Muscle of arm (tissue), 12 donors: Measurements from ENCODE around the gene LAMA3. TPM values are rescaled to one million over a fixed set of nuclear protein-coding genes. Genes with fewer than 3 reads are reported as not detected.
"Not testable (repeated sequence)": the region's sequence is repeated elsewhere in the genome, so short reads cannot be mapped to it uniquely, and the experiment has no call there.

ENCODE experiments used
- DNase-seq: peaks from one replicate; pipeline ENCODE4 v3.0.0-alpha.2; 2013
- polyA plus RNA-seq, 12 donors: library from polyadenylated mRNA; unstranded; fragments of 120-200 nt; gene quantifications; one replicate each; pipeline ENCODE4 v1.2.1, GENCODE V29; 2013; ENCODE audit not compliant: insufficient read length in 12 of 12

The LAMA3 gene
- polyA plus RNA-seq, 12 donors: 2.0 to 42.2 (median 3.8) TPM; not detected in 1

- no peak for DNase-seq
Measured at GRCh38 chr18:23727707-23728493, 38.6 kb downstream of the LAMA3 start.

DNA sequence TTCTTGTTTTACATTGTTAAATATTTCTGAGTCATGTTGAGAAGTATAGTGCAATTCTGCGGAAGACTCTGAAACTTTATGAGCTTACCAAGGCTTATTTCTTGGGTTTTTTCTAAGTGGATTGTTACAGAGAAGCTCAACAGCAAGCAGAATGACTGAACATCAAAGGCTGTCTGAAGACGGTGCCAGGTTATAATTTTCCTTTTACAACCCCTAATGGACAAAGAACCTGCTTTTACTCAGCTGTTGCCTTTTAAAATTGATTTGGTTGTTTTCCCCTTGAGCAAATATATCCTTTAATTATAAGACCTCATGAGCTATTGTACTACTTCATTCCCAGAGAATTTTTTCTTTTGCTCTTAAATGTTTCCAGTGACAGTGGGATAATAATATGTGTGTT lies 41.6 kb downstream of the LAMA3 start:
- no peak for DNase-seq

GRCh38 chr18:23731861-23732260 lies 42.6 kb downstream of the LAMA3 start:
- DNase-seq: no peak

DNA sequence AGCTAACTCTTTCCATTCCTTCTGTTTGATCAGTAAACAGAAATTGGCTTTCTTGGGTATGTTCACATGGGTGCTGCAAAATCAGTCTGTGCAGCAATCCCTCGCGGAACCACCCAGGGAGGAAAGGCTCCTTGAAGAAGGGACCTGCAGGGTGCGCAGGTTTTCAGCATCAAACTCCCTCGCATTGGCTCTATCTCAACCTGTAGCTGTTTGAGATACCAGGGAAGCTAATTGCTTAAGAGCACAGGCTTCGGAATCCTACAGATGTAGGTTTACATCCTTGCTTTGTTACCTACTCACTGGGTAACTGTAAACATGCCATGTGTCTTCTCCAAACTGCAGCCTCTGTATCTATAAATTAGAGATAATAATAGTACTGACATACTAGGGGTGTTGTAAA lies 43.2 kb downstream of the LAMA3 start:
- DNase-seq: no peak

- DNase-seq: not testable (repeated sequence)
Measured at GRCh38 chr18:23733265-23733664, 44.0 kb downstream of the LAMA3 start.

DNA sequence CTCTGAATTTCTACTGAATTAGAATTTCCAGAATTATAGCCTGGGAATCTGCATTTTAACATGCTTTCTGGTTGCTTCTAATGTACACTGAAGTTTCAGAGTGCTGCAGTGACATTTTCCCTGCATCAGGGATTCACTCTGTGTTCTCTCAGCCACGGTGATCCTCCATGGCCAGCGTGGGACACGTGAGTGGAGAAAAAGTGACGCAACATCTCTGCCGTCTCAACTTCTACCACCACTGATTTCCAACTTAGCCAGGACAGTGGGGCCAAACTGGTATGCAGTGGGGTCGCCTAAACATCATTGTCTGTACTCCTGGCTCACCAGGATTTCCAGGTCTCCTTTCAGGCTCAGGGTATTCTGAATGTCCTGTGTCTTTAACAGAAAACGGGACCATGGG lies 44.6 kb downstream of the LAMA3 start:
- DNase-seq: no peak

- DNase-seq: no peak
Measured at GRCh38 chr18:23735021-23735464, 45.8 kb downstream of the LAMA3 start.

GRCh38 chr18:23737578-23737977 lies 48.3 kb downstream of the LAMA3 start:
- DNase-seq: no peak

GRCh38 chr18:23738151-23738550 lies 48.9 kb downstream of the LAMA3 start:
- DNase-seq: no peak

DNA sequence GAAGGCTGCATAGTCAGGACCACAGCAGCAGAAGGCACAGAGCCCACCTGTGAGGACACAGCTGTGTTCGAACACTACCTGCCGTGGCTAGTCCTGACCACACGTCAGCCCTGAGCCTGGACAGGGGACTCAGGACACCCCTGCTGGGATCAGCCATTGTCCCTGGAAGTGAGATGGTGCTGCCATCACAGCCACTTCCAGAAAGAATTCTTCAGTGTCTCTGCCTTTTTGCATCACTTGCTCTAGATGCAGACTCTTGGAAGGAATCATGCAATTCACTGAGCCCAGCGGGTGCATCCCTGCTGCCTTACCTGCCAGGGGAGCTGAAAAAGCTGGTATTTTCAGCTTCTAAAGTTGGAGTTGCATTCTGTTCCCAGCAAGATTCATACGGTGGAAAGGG lies 49.3 kb downstream of the LAMA3 start:
- no peak for DNase-seq

- no peak for DNase-seq
Measured at GRCh38 chr18:23740105-23740830, 51.0 kb downstream of the LAMA3 start.

- not testable (repeated sequence) for DNase-seq
Measured at GRCh38 chr18:23741967-23742366, 52.7 kb downstream of the LAMA3 start.

- no peak for DNase-seq
Measured at GRCh38 chr18:23743733-23744333, 54.6 kb downstream of the LAMA3 start.

DNA sequence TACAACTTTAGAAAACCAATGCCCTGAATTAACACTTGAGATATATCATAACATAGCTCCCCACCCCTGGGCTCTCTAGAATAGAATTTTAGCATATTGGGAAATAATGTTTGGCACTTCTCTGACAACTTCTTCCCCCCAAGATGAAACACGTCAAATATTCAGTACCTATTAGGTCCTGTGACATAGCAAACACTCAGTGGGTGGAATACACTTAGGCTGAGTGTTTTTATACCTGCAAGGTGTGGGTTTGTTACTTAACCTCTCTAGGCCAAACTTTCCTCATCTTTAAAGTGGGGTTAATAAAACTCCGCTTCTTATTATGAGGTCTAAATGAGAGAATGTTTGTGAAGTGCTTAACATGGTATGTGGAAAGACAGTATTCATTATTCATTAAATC lies 56.1 kb downstream of the LAMA3 start:
- DNase-seq: no peak

GRCh38 chr18:23746851-23747250 lies 57.6 kb downstream of the LAMA3 start:
- DNase-seq: no peak

DNA sequence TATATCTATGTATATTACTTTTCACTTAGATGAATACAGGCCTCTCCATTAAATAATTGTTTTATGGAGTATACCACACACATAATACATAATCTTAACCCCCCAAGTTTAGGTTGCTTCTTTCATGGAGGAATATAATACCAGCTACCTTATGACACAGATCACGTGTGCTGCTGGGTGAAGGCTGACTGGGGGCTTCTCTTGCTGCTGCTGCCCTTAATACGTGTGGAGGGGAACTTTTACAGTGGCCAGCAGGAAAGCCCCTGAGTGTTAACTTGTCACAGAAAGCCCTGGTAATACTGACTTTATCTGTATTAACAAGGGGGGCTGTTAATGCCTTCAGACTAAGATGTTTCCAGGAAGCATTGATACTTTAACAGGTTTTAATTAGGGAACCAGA lies 63.1 kb downstream of the LAMA3 start:
- no peak for DNase-seq

- no peak for DNase-seq
Measured at GRCh38 chr18:23752796-23753195, 63.5 kb downstream of the LAMA3 start.

GRCh38 chr18:23756590-23757436 lies 67.6 kb downstream of the LAMA3 start:
- DNase-seq: no peak

GRCh38 chr18:23757437-23757733 lies 68.1 kb downstream of the LAMA3 start:
- DNase-seq: no peak

DNA sequence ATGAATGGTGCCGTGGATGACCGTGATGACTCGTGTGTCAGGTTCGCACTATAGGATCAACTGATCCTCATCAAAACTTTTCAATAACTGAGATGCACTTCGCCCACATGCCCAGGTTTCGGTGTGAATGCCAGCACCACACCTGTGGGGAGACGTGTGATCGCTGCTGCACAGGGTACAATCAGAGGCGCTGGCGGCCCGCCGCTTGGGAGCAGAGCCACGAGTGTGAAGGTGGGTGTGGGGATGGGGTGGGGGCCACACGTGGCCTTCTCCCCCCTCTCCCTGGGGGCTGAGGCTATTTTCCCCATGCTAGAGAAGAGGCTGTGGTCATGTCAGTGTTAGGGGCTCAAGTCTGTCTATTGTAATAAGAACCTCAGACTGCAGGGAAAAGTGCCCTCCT lies 69.0 kb downstream of the LAMA3 start:
- DNase-seq: no peak

DNA sequence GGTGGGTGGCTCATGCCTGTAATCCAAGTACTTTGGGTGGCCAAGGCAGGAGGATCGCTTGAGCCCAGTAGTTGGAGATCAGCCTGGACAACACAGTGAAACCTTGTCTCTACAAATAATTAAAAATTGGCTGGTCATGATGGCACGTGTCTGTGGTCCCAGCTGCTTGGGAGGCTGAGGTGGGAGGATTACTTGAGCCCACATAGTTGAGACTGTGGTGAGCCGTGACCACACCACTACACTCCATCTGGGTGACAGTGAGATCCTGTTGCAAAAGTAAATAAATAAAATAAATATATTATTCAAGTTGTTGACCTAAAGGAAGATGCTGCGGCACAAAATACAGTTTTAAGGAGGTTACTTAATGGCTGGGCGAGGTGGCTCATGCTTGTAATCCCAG lies 72.7 kb downstream of the LAMA3 start:
- no peak for DNase-seq

- no peak for DNase-seq
Measured at GRCh38 chr18:23763343-23763742, 74.1 kb downstream of the LAMA3 start.
